Activated naive CD4-positive, alpha-beta T cell treated with Interleukin-2 at 50 U/mL for 16 hours (primary cell): ENCODE measurements around the gene BPTF.
"Not testable (repeated sequence)": the region's sequence is repeated elsewhere in the genome, so short reads cannot be mapped to it uniquely, and the experiment has no call there.

Experiments
- DNase-seq: peaks from one replicate; pipeline ENCODE4 v3.0.0-alpha.2; 2020

BPTF gene

GRCh38 chr17:67891481-67892119, 66.3 kb downstream of the BPTF start:
- no peak for DNase-seq

- DNase-seq, result no peak
These were observed 77.4 kb downstream of the BPTF start for GRCh38 chr17:67902511-67903231.

- DNase-seq, result not testable (repeated sequence)
These were observed 80.0 kb downstream of the BPTF start for GRCh38 chr17:67905298-67905697.

- DNase-seq, result not testable (repeated sequence)
These were observed 85.0 kb downstream of the BPTF start for GRCh38 chr17:67910117-67910803.

- no peak for DNase-seq
These were observed 85.9 kb downstream of the BPTF start for GRCh38 chr17:67911059-67911782.

GRCh38 chr17:67912088-67912487, 86.8 kb downstream of the BPTF start:
- DNase-seq, result no peak

- DNase-seq, result no peak
These were observed 87.4 kb downstream of the BPTF start for GRCh38 chr17:67912656-67913055.

- no peak for DNase-seq
These were observed 94.9 kb downstream of the BPTF start for GRCh38 chr17:67920212-67920611.

- DNase-seq, result no peak
These were observed 97.2 kb downstream of the BPTF start for GRCh38 chr17:67922503-67922902.

GRCh38 chr17:67928842-67929241, 103.5 kb downstream of the BPTF start:
- not testable (repeated sequence) for DNase-seq

GRCh38 chr17:67931227-67931626, 105.9 kb downstream of the BPTF start:
- DNase-seq, result no peak

GRCh38 chr17:67942810-67943209, 117.5 kb downstream of the BPTF start:
- DNase-seq, result no peak

GRCh38 chr17:67944035-67944434, 118.7 kb downstream of the BPTF start:
- DNase-seq, result no peak

GRCh38 chr17:67946513-67946912, 121.2 kb downstream of the BPTF start:
- no peak for DNase-seq

GRCh38 chr17:67947325-67947813, 122.1 kb downstream of the BPTF start:
- no peak for DNase-seq

- DNase-seq, result no peak
These were observed 125.6 kb downstream of the BPTF start for GRCh38 chr17:67950945-67951344.

GRCh38 chr17:67959510-67959909, 134.2 kb downstream of the BPTF start:
- DNase-seq, result no peak

- not testable (repeated sequence) for DNase-seq
These were observed 135.0 kb downstream of the BPTF start for GRCh38 chr17:67960276-67960675.

- DNase-seq, result not testable (repeated sequence)
These were observed 136.9 kb downstream of the BPTF start for GRCh38 chr17:67962156-67962555.

GRCh38 chr17:67963145-67963572, 137.9 kb downstream of the BPTF start:
- peak; percentile 69 for DNase-seq

GRCh38 chr17:67970783-67971182, 145.5 kb downstream of the BPTF start:
- DNase-seq, result no peak

GRCh38 chr17:67974185-67974584, 148.9 kb downstream of the BPTF start:
- no peak for DNase-seq

- DNase-seq, result no peak
These were observed 149.3 kb downstream of the BPTF start for GRCh38 chr17:67974598-67975066.
